LNCAP (cell line): ENCODE results near the gene TMUB1.

Experiments used
- CTCF ChIP-seq: fragments of 450-650 bp; IDR thresholded peaks from 2 replicates; pipeline ENCODE4 v1.5.1; 2017; ENCODE audit warnings: mild to moderate bottlenecking

TMUB1 gene

GRCh38 chr7:151064454-151064853 is 18.8 kb downstream of the TMUB1 start:
- TF ChIP-seq CTCF, result no peak

GRCh38 chr7:151063212-151063561 is 20.1 kb downstream of the TMUB1 start:
- TF ChIP-seq CTCF, result no peak

- TF ChIP-seq CTCF, result no peak
Measured at GRCh38 chr7:151062399-151063211, 20.7 kb downstream of the TMUB1 start.

- no peak for TF ChIP-seq CTCF
Measured at GRCh38 chr7:151062111-151062398, 21.2 kb downstream of the TMUB1 start.

GRCh38 chr7:151061213-151062110 is 21.8 kb downstream of the TMUB1 start:
- TF ChIP-seq CTCF, result no peak

GRCh38 chr7:151060416-151061212 is 22.7 kb downstream of the TMUB1 start:
- no peak for TF ChIP-seq CTCF

GRCh38 chr7:151060113-151060415 is 23.2 kb downstream of the TMUB1 start:
- TF ChIP-seq CTCF, result no peak; the same call in 1 of the 2 replicates
